K562 (cell line): Measurements from ENCODE around the gene LINS1. TPM values are rescaled to one million over a fixed set of nuclear protein-coding genes. Genes with fewer than 3 reads are reported as not detected.

ENCODE experiments used
- ATAC-seq: fragments of 200-7000 bp; cut with Tn5 transposase; 3 replicates; pipeline ENCODE4 v1.9.1; 2020; ENCODE audit warnings: moderate library complexity
- BruUV-seq: library from RNA; stranded (reverse); fragments of 400-500 nt; replicated peaks from 2 replicates; lab custom pipeline; 2021; lab: Mats Ljungman, UMichigan
- CTCF ChIA-PET: fragments of 300-600 bp; formaldehyde crosslinking; extraction: SDS; loops from one replicate; lab custom pipeline; 2021; ENCODE audit warnings: low intra/inter-chr PET ratio; lab: Yijun Ruan, JAX
- POLR2A ChIA-PET: fragments of 300-600, 350-650 bp; sonication (Branson Sonifier 250); formaldehyde crosslinking; extraction: SDS; loops from one replicate; lab custom pipeline; 2021; ENCODE audit warnings: antibody characterized with exemption, inconsistent platforms; lab: Yijun Ruan, JAX
- DNase-seq, 4 experiments: peaks; one replicate each; pipeline versions ENCODE4 v3.0.0 to v3.0.0-alpha.2; 2011 to 2018; ENCODE audit warnings: low spot score in 3 of 4, mixed read lengths in 3 of 4; ENCODE audit errors: extremely low read depth in 1 of 4
- FAIRE-seq: peaks from 2 replicates; lab custom pipeline; 2011; peaks lifted over from hg19 to GRCh38; lab: Jason Lieb, UNC
- H2AFZ ChIP-seq: 2 replicates; pipeline ENCODE4 v1.6.0; 2011; ENCODE audit warnings: low read depth, low read length, control low read depth, inconsistent platforms
- H3K27ac ChIP-seq: fragments of 200-600 bp; 3 replicates; pipeline ENCODE4 v1.8.0; 2011; ENCODE audit warnings: low read depth, mild to moderate bottlenecking, control low read depth, inconsistent platforms, low read length, moderate library complexity, mixed read lengths; ENCODE audit errors: extremely low read depth
- H3K27me3 ChIP-seq, 2 experiments: fragments of 300-600 bp in 1 of 2; 2 replicates in 1 of 2; 3 replicates in 1 of 2; pipeline versions ENCODE4 v1.6.0 to v1.8.0; 2011; ENCODE audit warnings: inconsistent platforms in 2 of 2, low read length in 2 of 2, mild to moderate bottlenecking in 1 of 2, mixed read lengths in 1 of 2, moderate library complexity in 1 of 2; ENCODE audit not compliant: control insufficient read depth in 2 of 2, insufficient read depth in 2 of 2
- H3K36me3 ChIP-seq: fragments of 300-600 bp; 3 replicates; pipeline ENCODE4 v1.8.0; 2011; ENCODE audit warnings: mild to moderate bottlenecking, low read length, inconsistent platforms; ENCODE audit not compliant: control insufficient read depth, insufficient read depth
- H3K4me1 ChIP-seq, 2 experiments: fragments of 200-600 bp in 1 of 2; replicated peaks in 1 of 2; 2 replicates in 1 of 2; 3 replicates in 1 of 2; pipeline versions ENCODE4 v1.5.1 to v1.8.0; 2011; ENCODE audit warnings: inconsistent platforms in 2 of 2, low read length in 2 of 2, mild to moderate bottlenecking in 1 of 2, mixed read lengths in 1 of 2, moderate library complexity in 1 of 2; ENCODE audit not compliant: control insufficient read depth in 2 of 2, insufficient read depth in 2 of 2
- H3K4me2 ChIP-seq: 2 replicates; pipeline ENCODE4 v1.6.1; 2011; ENCODE audit warnings: low read length, control low read depth, inconsistent platforms, mixed read lengths; ENCODE audit not compliant: insufficient read depth
- H3K4me3 ChIP-seq: fragments of 200-600 bp; sonication (generic), shearing (Covaris generic); 2 replicates; pipeline ENCODE4 v1.5.1; 2016; ENCODE audit warnings: control low read depth, inconsistent platforms
- H3K79me2 ChIP-seq: fragments of 200-600 bp; 3 replicates; pipeline ENCODE4 v1.8.0; 2011; ENCODE audit warnings: low read length, inconsistent platforms; ENCODE audit not compliant: control insufficient read depth, insufficient read depth
- H3K9ac ChIP-seq, 2 experiments: 2 replicates each; pipeline versions ENCODE4 v1.6.0 to v1.6.1; 2011; ENCODE audit warnings: low read depth in 2 of 2, low read length in 2 of 2, control low read depth in 1 of 2, inconsistent platforms in 1 of 2, mild to moderate bottlenecking in 1 of 2, mixed read lengths in 1 of 2; ENCODE audit not compliant: insufficient read depth in 1 of 2
- H3K9me1 ChIP-seq: one replicate; pipeline ENCODE4 v1.6.0; 2011; ENCODE audit warnings: inconsistent platforms, mild to moderate bottlenecking, low read length, moderate library complexity; ENCODE audit not compliant: control insufficient read depth, insufficient read depth
- H3K9me3 ChIP-seq: replicated peaks from 2 replicates; pipeline ENCODE4 v1.5.1; 2011; ENCODE audit warnings: low read depth, low read length, inconsistent platforms; ENCODE audit not compliant: control insufficient read depth, insufficient read depth
- H4K20me1 ChIP-seq: replicated peaks from 2 replicates; pipeline ENCODE4 v1.6.1; 2011; ENCODE audit warnings: low read length, inconsistent platforms, mixed read lengths; ENCODE audit not compliant: control insufficient read depth, insufficient read depth
- FOXK1 ChIP-seq: sonication (generic); formaldehyde crosslinking; IDR thresholded peaks from 2 replicates; pipeline ENCODE4 v1.8.0; 2022; ENCODE audit warnings: missing genetic modification reagents, mild to moderate bottlenecking, borderline replicate concordance
- HDAC2 ChIP-seq: fragments of 450-650 bp; IDR thresholded peaks from 2 replicates; pipeline ENCODE4 v1.6.1; 2016; ENCODE audit warnings: mild to moderate bottlenecking
- KLF10 ChIP-seq: fragments of 250-450 bp; sonication (Bioruptor Pico); IDR thresholded peaks from 2 replicates; pipeline ENCODE4 v1.6.1; 2021; ENCODE audit warnings: matching md5 sums
- LCOR ChIP-seq: sonication (generic); formaldehyde crosslinking; IDR thresholded peaks from 2 replicates; pipeline ENCODE4 v1.8.0; 2022; ENCODE audit warnings: mild to moderate bottlenecking, missing genetic modification reagents
- NFXL1 ChIP-seq: fragments of 450-650 bp; formaldehyde crosslinking; IDR thresholded peaks from 2 replicates; pipeline ENCODE4 v1.4.0; 2021; ENCODE audit warnings: mild to moderate bottlenecking
- PTRF ChIP-seq: fragments of 450-650 bp; IDR thresholded peaks from 2 replicates; pipeline ENCODE4 v1.6.1; 2016; ENCODE audit warnings: mild to moderate bottlenecking, missing genetic modification characterization, missing compliant biosample characterization
- XRCC4 ChIP-seq: IDR thresholded peaks from one replicate; pipeline ENCODE4 v1.6.1; 2011; ENCODE audit not compliant: insufficient read depth, insufficient read length; ENCODE audit errors: extremely low read depth
- WGBS: fragments of 100-300 bp; shearing (Covaris generic); methylation state at CpG from one replicate; pipeline ENCODE4 v1.1.6; 2016; ENCODE audit warnings: low coverage, mixed read lengths; ENCODE audit not compliant: insufficient coverage; ENCODE audit errors: missing lambda C conversion rate; 5-methylcytosine and 5-hydroxymethylcytosine counted together
- in situ Hi-C: fragments of 300-500 bp; cut with MboI; formaldehyde crosslinking; loops from 4 replicates; pipeline ENCODE4 v1.15.0; 2018; ENCODE audit warnings: inconsistent platforms, mixed read lengths
- intact Hi-C: fragments of 100-400 bp; cut with micrococcal nuclease; formaldehyde crosslinking; loops from 2 replicates; pipeline ENCODE4 v1.14.2; 2022
- polyA plus RNA-seq, 8 experiments: library from polyadenylated mRNA; depleted of rRNA in 4 of 8; stranded (reverse) in 5 of 8; unstranded in 3 of 8; fragments of >200 nt; fragmentation: Nextera tagmentation in 2 of 8; fragmentation: Illumina TruSeq in 1 of 8; extraction: Ambion mirVana in 2 of 8; extraction: Trizol in 1 of 8; gene quantifications; 2 replicates each; pipeline versions ENCODE4 v1.2.1 to v1.2.3, GENCODE V29; 2011 to 2014; ENCODE audit warnings: inconsistent platforms in 1 of 8, missing spikeins in 1 of 8
- total RNA-seq, 7 experiments: library from RNA; depleted of rRNA in 6 of 7; stranded (reverse); fragments of >200 nt in 6 of 7; fragmentation: Illumina TruSeq in 2 of 7; extraction: Trizol in 2 of 7; gene quantifications; 2 replicates each; pipeline versions ENCODE4 v1.2.1 to v1.2.3, GENCODE V29; 2011 to 2021; ENCODE audit warnings: low replicate concordance in 1 of 7
- TF ChIP-seq, protein P1 (sequence below): fragments of 450-650 bp; IDR thresholded peaks from 2 replicates; pipeline ENCODE4 v1.6.1; 2017; ENCODE audit warnings: antibody characterized with exemption, mild to moderate bottlenecking
- TF ChIP-seq, protein P2 (sequence below), 2 experiments: fragments of 450-650 bp; conservative IDR thresholded peaks; 2 replicates each; pipeline ENCODE4 v1.6.1; 2017; ENCODE audit warnings: mild to moderate bottlenecking in 2 of 2, moderate library complexity in 2 of 2
- TF ChIP-seq, protein P3 (sequence below): sonication (generic); formaldehyde crosslinking; IDR thresholded peaks from 2 replicates; pipeline ENCODE4 v1.8.0; 2023; ENCODE audit warnings: mild to moderate bottlenecking, missing genetic modification reagents

The LINS1 gene
- total and polyA plus RNA-seq, 9 of the 15 experiments (the other 6 are each of a cell fraction or from before 2014, with no cell fraction given), result 15.4 to 31.4 (median 24.6) TPM

DNA sequence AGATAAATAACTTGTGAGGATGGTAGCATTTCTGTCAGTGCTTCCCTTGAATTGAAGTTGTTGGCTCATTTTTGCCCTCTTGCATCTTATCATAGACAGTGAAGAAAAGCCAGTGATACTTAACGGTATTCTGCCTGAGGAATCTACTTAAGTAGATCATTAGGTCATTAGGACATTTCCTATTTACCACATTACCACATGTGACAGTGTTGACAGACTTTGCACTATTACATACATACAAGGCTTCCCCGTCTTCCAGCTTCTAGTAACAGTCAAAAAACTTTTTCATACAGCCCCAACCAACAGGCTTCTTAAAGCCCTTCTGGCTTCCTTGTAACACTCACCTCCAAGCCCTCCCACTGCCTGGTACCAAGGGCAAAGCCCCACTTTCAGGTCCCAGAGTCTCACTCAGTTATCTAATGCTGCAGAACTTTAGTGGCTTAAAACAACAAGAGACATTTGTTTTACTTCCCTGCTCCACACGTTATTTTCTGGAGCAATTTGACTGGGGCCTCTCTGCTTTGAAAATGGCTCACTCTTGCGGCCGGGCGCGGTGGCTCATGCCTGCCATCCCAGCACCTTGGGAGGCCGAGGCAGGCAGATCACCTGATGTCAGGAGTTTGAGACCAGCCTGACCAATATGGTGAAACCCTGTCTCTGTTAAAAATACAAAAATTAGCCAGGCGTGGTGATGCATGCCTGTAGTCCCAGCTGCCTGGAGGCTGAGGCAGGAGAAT, 40.4 kb upstream of the LINS1 start:
- BruUV-seq, result no TSS peak
- Histone ChIP-seq H3K27ac (no peak overlapping the region), H3K9ac (no peak overlapping the region), H3K79me2 (peaks cover 5% of the 10 kb centered on the region; the same call in 1 of the 3 replicates), H3K9me1 (no peaks in the 10 kb centered on the region), H2AFZ (no peak overlapping the region), H4K20me1 (0 out of 2 replicates have a peak, but pooled peaks cover 7% of the 10 kb centered on the region), H3K36me3 (no peaks in the 10 kb centered on the region), H3K9me3 (no peaks in the 10 kb centered on the region), H3K4me1 (no peaks in the 10 kb centered on the region; a peak in 1 of 5 replicates), H3K4me3 (no peak overlapping the region), H3K4me2 (no peak overlapping the region), H3K27me3 (no peaks in the 10 kb centered on the region)
- no peak for FAIRE-seq
- ATAC-seq, result no peak
- ChIA-PET POLR2A (no interaction called here), CTCF (no interaction called here)
- intact Hi-C loops, result no loop called here
- in situ Hi-C loops, result loop anchor here (25.0 kb wide), 1 partner anchor 620 kb away; the partner anchor contains the start of gene CHSY1
- WGBS, result 66% methylated on average over 9 of the region's 9 CpGs
- TF ChIP-seq, protein P1, sequence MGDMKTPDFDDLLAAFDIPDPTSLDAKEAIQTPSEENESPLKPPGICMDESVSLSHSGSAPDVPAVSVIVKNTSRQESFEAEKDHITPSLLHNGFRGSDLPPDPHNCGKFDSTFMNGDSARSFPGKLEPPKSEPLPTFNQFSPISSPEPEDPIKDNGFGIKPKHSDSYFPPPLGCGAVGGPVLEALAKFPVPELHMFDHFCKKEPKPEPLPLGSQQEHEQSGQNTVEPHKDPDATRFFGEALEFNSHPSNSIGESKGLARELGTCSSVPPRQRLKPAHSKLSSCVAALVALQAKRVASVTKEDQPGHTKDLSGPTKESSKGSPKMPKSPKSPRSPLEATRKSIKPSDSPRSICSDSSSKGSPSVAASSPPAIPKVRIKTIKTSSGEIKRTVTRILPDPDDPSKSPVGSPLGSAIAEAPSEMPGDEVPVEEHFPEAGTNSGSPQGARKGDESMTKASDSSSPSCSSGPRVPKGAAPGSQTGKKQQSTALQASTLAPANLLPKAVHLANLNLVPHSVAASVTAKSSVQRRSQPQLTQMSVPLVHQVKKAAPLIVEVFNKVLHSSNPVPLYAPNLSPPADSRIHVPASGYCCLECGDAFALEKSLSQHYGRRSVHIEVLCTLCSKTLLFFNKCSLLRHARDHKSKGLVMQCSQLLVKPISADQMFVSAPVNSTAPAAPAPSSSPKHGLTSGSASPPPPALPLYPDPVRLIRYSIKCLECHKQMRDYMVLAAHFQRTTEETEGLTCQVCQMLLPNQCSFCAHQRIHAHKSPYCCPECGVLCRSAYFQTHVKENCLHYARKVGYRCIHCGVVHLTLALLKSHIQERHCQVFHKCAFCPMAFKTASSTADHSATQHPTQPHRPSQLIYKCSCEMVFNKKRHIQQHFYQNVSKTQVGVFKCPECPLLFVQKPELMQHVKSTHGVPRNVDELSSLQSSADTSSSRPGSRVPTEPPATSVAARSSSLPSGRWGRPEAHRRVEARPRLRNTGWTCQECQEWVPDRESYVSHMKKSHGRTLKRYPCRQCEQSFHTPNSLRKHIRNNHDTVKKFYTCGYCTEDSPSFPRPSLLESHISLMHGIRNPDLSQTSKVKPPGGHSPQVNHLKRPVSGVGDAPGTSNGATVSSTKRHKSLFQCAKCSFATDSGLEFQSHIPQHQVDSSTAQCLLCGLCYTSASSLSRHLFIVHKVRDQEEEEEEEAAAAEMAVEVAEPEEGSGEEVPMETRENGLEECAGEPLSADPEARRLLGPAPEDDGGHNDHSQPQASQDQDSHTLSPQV, result no peak
- TF ChIP-seq, protein P2, sequence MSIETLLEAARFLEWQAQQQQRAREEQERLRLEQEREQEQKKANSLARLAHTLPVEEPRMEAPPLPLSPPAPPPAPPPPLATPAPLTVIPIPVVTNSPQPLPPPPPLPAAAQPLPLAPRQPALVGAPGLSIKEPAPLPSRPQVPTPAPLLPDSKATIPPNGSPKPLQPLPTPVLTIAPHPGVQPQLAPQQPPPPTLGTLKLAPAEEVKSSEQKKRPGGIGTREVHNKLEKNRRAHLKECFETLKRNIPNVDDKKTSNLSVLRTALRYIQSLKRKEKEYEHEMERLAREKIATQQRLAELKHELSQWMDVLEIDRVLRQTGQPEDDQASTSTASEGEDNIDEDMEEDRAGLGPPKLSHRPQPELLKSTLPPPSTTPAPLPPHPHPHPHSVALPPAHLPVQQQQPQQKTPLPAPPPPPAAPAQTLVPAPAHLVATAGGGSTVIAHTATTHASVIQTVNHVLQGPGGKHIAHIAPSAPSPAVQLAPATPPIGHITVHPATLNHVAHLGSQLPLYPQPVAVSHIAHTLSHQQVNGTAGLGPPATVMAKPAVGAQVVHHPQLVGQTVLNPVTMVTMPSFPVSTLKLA (conservative IDR thresholded peaks at IDR 0.05), result no peak
- TF ChIP-seq NFXL1 (CRISPR knock-in tag) (no peak), HDAC2 (no peak), KLF10 (CRISPR knock-in tag) (no peak), LCOR (CRISPR knock-in tag) (no peak), XRCC4 (no peak), PTRF (tag) (no peak), FOXK1 (CRISPR knock-in tag) (no peak)
- TF ChIP-seq, protein P3, sequence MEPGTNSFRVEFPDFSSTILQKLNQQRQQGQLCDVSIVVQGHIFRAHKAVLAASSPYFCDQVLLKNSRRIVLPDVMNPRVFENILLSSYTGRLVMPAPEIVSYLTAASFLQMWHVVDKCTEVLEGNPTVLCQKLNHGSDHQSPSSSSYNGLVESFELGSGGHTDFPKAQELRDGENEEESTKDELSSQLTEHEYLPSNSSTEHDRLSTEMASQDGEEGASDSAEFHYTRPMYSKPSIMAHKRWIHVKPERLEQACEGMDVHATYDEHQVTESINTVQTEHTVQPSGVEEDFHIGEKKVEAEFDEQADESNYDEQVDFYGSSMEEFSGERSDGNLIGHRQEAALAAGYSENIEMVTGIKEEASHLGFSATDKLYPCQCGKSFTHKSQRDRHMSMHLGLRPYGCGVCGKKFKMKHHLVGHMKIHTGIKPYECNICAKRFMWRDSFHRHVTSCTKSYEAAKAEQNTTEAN (CRISPR knock-in tag), result no peak
- no peak for DNase-seq
